Muscle of arm (tissue), 12 donors: ENCODE data around the gene PRLR. TPM values are rescaled to one million over a fixed set of nuclear protein-coding genes. Genes with fewer than 3 reads are reported as not detected.
"Not testable (repeated sequence)": the region's sequence is repeated elsewhere in the genome, so short reads cannot be mapped to it uniquely, and the experiment has no call there.

Experiments
- DNase-seq: peaks from one replicate; pipeline ENCODE4 v3.0.0-alpha.2; 2013
- polyA plus RNA-seq, 12 donors: library from polyadenylated mRNA; unstranded; fragments of 120-200 nt; gene quantifications; one replicate each; pipeline ENCODE4 v1.2.1, GENCODE V29; 2013; ENCODE audit not compliant: insufficient read length in 12 of 12

The PRLR gene
- polyA plus RNA-seq, 12 donors, result 0.34 to 14.5 (median 0.57) TPM; not detected in 1

DNA sequence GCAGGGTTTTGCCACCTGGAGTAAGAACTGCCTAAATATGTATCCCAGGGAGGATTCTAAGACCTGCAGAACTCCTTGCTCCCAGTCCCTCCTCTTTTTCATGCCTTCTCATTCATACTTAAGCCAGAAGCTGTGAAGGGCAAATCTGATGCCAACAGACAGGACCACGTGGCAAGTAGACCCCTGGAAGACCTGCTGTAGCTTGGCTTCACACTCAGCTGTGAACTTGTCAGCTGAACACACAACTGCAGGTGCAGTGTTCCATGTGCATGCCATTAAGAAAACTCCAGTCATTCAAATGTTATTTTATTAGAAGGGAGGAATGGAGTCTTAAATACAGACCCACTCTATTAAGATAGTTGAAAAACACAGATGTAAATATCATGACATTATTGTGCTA, 103.3 kb downstream of the PRLR start:
- DNase-seq, result no peak

DNA sequence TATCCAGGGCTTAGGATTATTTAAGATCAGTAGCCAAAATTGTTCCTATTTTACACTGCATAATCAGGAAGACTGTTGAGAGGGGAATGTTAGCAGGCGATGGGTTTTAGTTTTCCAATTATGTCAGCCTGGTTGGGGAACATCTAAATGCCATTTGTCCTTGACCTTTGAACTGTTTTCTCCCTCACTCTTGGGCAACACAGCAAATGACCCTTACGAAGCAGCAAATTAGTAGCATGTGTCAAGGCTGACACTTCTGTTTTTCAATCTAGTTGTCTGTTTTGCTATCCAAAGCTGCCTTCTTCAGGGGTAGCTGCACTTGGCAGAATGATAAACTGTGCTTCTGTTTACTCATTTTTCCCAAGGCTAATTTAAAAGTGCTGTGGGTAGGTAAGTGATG, 104.5 kb downstream of the PRLR start:
- DNase-seq, result no peak

DNA sequence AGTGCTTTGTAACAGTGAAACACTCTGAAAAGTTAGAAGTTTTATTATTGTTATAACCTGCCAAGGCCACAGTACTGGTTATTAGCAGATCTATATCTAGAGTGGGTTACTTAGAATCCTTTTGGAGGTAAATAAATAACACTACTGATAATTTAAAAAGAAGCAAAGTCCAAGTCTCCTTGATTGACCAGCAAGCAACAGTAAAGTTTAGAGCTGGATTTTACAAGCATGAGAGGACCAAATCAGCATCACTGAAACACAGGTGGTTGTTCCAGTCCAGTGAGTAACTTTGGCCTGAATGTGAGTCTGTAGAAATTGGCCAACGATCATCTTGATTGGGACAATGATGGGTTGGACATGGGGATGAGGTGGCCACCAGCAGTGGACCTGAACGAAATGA, 105.4 kb downstream of the PRLR start:
- no peak for DNase-seq

DNA sequence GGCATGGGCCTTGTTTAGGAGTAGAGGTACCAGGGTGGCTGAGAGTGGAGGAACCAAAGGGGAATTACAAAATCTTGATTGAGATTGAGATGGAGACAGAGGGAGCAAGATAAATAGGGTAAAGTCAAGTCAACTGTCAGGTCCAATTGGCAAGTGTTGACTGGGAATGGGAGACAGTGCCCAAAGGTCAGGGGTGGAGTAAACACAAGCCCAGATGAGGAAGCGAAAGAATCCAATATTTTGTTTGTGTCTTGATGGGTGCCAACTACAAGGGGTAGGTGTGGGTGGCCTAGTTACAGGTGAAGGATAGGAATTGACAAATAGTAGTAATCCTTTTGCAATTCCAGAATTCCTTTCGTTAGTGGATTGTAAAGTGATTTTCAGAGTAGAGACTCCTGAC, 107.5 kb downstream of the PRLR start:
- DNase-seq, result no peak

DNA sequence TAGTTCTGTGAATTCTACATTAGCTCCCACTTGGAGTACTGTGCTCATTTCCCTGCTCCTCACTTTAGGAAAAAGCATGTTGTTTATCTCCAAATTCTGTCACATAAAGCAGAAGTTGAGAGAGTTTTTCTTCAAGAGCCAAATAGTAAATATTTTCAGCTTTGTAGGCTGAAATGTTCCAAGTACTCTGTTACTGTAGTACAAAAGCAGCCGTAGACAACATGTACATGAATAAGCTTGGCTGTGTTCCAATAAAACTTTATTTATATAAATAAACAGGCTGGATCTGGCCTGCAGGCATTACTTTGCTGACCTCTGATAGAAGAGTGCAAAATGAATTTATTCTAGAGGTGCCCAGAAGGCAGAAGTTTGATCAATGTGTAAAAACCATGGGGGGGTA, 109.6 kb downstream of the PRLR start:
- DNase-seq, result no peak

DNA sequence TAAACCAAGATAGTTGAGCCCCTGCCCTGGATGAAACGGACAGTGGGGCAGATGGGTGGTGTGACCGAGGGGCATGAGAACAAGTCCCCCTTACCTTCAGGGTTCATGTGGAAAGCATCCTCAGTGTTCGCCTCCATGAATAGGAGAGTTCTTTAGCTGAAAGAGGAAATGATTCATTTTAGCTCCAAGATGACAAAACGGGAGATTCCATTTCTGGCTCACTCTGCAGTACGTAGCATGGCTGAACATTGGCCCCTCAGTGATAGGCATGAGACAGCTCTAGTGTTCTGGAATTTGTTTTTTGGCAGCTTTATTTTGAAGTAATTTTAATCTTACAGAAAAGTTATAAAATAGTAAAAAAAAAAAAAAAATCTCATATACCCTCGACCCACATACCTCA, 112.3 kb downstream of the PRLR start:
- DNase-seq, result no peak

DNA sequence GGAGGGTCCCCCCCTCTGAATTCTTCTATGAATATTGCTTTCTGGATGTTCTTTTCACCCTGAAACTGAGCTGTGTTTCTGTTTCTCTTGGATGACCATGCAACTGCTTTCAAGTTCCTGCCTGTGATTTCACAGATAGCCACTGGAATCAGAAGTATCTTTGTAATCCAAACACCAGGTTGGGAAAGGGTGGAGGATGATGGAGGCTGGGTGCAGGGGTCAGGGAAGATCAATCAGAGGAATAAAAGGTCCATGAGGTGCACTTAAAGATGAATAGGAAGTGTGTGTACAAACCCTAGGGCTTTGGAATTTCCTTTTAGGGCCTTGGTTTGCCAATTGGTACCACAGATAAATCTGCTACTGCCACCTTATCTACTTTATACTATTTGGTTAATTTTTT, 114.4 kb downstream of the PRLR start:
- DNase-seq, result no peak

DNA sequence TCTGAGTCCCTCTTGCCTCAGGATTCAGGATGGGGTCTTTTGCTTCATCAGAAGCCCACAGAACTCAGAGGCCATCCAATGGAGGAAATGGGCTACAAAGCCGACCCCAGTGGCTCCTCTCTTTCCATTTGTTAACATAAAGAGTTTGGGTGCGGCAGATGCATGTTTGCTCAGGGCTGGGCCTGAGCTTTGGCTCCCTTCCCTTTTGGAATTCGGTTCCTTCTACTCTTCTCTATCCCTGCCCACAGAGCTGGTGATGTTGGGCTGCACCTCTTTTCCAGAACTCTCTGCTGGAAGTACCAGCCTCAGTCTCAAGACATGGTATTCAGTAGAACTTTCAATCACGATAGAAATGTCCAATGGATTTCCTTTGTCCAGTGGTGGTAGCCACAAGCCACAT, 115.6 kb downstream of the PRLR start:
- DNase-seq, result no peak

DNA sequence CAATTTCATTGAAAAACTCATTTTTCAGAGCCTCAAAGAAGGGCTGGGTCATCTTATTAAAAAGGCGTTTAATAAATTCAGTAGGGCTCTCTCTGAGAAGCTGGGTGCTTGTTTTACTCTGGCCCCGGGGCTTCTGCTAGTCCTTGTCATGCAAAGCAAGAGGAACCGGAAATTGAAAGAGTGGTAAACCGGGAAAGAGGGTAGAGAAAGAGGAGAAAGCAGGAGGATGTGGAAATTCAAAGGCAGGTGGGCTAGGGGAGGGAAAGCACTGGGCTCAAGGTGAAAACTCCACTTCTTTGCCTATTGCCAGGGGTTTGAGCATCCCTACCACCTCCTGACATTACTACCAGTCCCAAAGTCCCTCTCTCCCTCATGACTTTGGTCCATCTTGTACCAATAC, 118.0 kb downstream of the PRLR start:
- DNase-seq, result no peak

DNA sequence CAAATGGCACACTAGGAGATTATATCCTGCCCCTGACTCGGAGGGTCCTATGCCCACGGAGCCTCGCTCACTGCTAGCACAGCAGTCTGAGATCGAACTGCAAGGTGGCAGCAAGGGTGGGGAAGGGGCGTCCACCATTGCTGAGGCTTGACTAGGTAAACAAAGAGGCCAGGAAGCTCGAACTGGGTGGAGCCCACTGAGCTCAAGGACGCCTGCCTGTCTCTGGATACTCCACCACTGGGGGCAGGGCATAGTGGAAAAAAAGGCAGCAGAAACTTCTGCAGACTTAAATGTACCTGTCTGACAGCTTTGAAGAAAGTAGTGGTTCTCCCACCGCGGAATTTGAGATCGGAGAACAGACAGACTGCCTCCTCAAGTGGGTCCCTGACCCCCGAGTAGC, 125.7 kb downstream of the PRLR start:
- not testable (repeated sequence) for DNase-seq

DNA sequence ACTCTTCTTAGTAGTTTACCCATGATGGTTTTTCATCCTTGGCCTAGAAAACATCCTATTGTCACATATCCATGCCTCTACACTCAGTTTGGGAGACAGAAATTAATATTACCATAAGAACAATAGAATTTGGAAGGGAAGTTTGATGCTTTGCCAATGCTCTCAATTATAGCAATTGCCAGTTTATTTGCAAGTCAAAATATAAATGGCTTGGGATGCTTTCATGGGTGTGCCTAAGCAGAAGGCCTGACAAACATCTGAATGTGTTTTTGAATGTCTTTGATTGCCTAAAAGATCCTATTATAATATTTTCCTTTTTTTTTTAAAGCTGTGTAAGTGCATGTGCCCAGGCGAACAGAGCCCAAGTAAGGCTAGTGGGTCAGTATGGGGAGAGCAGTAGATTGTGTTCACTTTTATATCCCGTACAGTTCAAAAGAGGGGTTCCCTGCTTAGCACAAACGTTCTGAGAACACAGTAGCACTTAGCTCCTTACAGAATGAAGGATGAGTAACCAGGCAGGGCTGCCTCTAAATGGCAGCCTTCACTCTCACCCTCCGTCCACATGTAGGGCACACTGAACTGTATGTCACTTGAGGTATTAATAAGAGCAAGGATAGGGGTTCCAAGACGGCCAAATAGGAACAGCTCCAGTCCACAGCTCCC, 126.5 kb downstream of the PRLR start:
- DNase-seq, result no peak

DNA sequence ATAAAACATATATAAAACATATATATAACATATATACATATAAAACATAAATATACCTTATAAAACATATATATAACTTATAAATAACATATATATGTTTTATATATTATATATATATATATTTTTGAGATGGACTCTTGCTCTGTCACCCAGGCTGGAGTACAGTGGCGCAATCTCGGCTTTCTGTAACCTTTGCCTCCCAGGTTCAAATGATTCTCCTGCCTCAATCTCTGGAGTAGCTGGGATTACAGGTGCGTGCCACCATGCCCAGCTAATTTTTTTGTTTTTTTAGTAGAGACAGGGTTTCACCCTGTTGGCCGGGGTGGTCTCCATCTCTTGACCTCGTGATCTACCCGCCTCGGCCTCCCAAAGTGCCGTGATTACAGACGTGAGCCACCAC, 128.6 kb downstream of the PRLR start:
- not testable (repeated sequence) for DNase-seq

DNA sequence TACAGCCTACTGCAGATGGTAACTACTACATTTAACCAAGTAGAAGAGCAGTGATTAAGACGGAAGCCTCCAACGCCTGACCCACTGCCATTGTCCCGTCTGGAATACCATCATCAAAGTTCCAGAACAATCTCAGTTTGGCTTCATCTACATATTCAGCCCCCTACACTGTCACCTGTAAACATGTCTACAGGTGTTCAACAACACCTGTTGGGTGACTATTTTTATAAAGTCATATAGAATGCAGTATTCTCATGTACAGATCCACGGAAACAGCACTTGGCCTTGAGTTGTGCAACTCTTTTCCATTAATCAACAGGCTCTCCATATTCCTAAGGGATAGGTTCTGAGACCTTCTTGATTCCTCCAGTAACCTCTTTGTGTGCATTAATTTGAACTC, 129.3 kb downstream of the PRLR start:
- DNase-seq, result no peak

DNA sequence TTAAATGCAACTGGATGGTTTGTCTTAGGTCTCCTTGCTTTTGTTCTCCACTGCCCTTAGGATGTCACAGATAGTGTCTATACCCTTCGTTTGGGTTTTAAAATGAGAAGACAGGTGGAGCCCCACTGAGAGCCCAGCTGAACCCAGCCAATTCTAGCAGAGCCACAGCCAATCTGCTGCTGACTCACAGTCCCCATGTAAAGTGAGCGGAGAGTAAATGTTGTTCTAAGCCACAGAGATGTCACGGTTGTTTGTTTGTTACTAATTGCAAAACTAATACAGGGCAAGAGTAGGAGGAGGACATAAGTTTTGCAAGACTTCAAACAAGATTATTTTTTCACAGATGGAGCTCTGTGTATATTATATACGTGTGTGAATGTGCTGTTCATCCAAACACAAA, 132.1 kb downstream of the PRLR start:
- no peak for DNase-seq

DNA sequence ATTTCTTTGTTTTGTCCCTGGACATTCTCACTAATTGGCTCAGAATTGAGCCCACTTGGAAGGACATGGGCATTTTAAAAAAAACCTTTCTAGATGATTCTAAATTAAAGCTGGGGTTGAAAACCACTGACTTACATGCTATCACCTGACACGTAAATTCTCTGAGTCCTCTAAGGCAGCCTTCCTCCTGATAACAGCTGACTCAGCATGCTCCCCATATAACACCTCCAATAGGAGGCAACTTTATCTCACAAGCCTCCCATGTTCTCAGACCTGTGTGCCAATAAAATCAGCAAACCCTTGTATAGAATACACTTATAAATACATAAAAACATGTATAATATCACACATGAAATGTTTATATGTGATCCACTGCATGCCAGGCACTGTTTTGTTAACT, 133.4 kb downstream of the PRLR start:
- DNase-seq, result no peak

DNA sequence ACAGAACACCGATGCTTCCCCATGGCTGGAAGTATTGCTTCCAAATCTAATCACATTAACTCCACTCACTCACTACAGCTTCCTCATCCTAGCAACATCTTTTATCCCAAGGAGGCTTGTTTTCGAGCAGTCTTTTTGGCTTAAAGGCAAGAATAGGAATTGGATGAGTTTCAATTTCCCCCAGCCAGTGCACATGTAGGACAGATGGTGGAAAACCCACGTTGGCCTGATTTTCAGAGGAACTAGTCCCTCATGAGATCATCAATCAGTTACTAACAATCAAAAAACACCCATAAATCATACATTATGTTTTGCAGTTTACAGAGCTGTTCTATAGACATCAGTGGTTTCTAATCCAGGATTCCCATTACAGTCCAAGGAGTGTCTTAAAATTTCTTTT, 134.1 kb downstream of the PRLR start:
- peak; percentile 45 for DNase-seq

DNA sequence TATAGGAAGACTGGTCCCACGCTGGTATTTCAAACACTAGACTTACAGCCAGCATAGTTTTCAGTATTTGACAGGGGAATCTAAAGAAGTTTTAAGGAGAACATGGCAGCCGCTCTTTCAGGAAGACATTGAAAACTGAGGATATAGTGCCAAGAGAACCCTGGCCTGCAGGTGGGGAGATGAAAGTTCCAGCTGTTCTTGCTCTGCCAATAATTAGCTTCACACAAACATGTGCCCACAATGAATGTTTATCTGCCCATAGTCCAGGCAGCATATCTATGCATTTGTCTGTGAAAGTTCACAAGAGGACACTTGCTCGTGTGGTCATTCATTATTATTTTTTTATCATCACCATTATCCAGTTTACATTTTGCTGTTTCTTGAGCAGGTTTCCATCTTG, 134.9 kb downstream of the PRLR start:
- DNase-seq, result no peak

DNA sequence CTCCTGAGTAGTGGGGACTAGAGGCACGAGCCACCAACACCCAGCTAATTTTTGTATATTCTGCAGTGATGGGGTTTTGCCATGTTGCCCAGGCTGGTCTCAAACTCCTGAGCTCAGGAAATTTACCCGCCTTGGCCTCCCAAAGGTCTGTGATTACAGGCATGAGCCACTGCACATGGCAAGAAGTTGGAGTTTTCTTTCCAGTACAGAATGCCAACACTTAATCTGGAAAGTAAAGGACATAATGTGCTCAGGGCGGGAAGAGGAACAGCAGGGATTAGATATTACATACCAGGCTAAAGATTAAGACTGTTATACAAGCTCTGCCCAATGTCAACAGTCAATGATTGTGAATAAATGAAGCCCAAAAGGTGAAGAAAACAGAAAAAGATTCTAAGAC, 135.3 kb downstream of the PRLR start:
- DNase-seq, result no peak

DNA sequence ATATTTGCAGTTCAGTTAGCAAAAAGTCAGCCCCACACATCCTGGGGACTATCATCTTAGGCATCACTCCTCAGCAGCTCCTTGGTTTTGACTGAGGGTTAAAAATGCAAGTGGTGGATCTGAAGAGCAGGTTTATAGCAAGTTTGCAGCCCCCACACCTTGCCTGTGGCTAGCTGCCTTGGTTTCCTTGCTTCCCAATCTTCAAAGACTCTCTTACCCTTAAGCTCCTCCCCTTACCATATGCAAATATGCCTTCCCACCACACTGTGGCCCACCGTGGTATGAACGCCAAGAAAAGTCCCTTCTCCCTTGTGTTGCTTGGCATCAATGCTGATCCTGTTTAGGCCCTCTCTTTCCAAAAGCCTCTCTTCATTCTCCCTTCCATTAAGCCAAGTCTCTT, 137.6 kb downstream of the PRLR start:
- no peak for DNase-seq

DNA sequence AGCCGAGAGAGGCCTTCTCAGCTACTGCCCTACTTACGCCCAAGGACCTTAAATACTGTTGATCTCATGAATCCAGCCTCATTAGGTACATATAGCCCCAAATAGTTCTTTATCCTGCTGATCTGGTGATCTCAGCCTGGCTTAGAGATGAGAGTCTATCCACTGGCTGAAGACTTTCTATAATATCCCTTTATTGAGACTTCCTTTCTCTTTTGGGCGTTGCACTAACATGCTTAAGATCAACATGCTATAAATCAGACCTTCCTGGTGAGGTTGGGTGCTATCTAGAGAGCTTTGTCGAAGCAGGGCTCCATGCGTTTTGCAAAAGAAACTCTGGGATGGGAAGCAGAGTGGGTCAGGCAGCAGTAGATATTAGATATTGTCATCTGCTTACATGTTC, 138.6 kb downstream of the PRLR start:
- DNase-seq, result no peak

DNA sequence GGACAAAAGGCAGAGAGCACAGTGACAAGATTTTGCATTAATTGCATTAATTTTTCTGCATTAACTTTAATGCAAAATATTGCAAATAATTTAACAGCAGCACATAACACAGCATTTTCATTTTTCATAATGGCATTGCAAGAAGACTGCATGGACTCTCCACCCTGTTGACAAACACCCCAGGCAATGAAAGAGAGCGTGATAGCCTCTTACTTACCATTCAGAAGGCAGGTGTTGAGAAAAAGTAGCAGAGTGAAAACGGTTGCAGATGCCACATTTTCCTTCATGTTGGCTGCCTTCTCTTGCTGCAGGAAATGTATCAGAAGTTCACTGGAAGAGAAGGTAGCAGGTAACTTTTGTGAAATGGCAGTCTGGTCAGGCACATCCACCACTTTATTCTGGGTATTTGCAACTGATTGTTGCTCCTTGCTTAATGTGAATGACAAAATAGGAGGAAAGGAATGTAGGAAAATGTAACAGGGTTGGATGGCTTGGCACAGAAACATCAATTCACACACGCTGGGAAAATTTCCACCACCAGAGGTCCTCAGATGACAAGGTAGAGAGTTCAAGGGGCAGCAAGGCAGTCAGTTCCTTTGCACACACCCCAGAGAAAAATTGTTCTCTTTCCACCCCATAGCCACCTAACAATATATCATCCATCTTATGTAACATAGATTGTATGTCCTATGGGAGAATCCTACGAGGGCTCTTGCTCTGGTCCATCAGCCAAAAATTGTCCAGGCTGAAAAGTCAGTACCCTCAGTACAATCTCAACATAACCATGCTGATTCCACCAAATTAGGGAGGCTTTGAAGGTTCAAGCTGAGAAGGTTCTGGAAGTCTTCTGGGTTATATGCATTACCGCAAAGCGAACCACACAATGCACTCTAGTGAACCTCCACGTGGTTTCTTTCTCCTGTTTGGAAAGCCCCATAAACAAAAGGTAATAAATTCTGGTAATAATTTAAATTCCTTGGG, 140.7 kb downstream of the PRLR start:
- DNase-seq, result peak; percentile 53

DNA sequence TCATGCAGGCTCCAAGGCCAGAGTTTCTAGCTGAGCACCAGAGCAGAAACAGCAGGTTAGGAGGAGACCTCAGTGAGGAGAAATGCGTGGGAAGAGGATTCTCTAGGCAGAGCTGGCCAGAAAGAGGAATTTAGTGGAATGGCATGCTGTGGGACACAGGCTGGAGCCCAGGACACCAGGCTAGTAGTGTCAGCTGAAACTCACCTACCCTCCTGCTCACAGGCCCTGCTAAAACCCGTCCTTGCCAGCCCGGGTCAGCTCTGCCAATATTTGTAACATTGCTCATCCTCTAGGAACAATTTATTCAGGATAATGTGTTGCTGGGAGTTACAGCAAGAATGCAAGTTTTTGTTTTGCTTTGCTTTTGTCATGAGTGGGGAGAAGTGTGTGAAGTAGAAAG, 142.3 kb downstream of the PRLR start:
- DNase-seq, result no peak

DNA sequence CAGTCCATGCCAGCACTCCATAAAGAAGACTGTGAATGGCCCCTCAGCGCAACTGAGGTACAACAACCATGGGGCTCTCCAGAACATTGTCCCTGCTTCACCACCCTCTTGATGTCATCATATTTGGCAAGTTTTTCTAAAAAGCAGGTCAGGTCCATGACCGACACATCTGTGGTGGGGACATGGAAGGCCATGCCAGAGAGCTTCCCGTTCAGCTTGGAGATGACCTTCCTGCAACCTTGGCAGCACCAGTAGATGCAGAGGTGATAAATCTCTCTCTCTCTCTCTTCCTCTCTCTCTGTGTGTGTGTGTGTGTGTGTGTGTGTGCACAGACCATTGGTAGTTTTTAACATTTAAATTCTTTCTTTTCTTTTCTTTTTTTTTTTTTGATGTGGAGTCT, 147.1 kb downstream of the PRLR start:
- DNase-seq, result no peak
